ENCODE measurements around the gene LYG2. TPM values are rescaled to one million over a fixed set of nuclear protein-coding genes. Genes with fewer than 3 reads are reported as not detected.
"Not testable (repeated sequence)": the region's sequence is repeated elsewhere in the genome, so short reads cannot be mapped to it uniquely, and the experiment has no call there.

Gene LYG2
- total RNA-seq, 1 experiment from 2014 or later, result not detected

GRCh38 chr2:99278793-99279291, 23.4 kb upstream of the LYG2 start:
- Histone ChIP-seq H2AK5ac (ENCODE audit: insufficient read length, low read length) (no peak overlapping the region), H3K9ac (ENCODE audit: extremely low read depth, insufficient read length, low read length) (no peak overlapping the region), H2BK20ac (ENCODE audit: low read depth, low read length, poor library complexity, severe bottlenecking) (no peak overlapping the region), H3K27me3 (ENCODE audit: insufficient read depth, low read length) (no peaks in the 10 kb centered on the region), H4K91ac (ENCODE audit: insufficient read length, low read depth, low read length) (no peak overlapping the region), H3K23ac (ENCODE audit: insufficient read length, low read depth, low read length) (no peak overlapping the region), H3K4ac (ENCODE audit: low read depth, low read length) (no peak overlapping the region), H3T11ph (ENCODE audit: low read length) (no peak overlapping the region), H4K20me1 (ENCODE audit: control insufficient read depth, insufficient read depth, insufficient read length) (no peaks in the 10 kb centered on the region), H3K18ac (ENCODE audit: insufficient read length, low read depth, low read length) (no peak overlapping the region), H2BK120ac (ENCODE audit: low read depth, low read length, poor library complexity, severe bottlenecking) (no peak overlapping the region), H2BK15ac (ENCODE audit: low read depth, low read length) (no peak overlapping the region), H2AFZ (ENCODE audit: low read length) (no peak overlapping the region), H3K79me1 (ENCODE audit: insufficient read depth, low read depth, low read length, poor library complexity, severe bottlenecking) (no peaks in the 10 kb centered on the region), H3K4me1 (ENCODE audit: insufficient read depth, low read length) (peaks cover 3% of the 10 kb centered on the region; the same call in 1 of the 2 replicates), H2BK5ac (ENCODE audit: insufficient read length, low read length) (no peak overlapping the region), H3K23me2 (ENCODE audit: insufficient read length, low read depth, low read length, poor library complexity, severe bottlenecking) (no peaks in the 10 kb centered on the region), H4K5ac (ENCODE audit: insufficient read length, low read depth, low read length) (no peak overlapping the region), H3K9me3 (ENCODE audit: control insufficient read depth, low read depth, low read length) (no peaks in the 10 kb centered on the region), H3K4me2 (ENCODE audit: insufficient read depth, insufficient read length, low read length) (no peak overlapping the region), H2BK12ac (ENCODE audit: insufficient read length, low read depth, low read length) (no peak overlapping the region), H3K14ac (ENCODE audit: insufficient read depth, low read length) (no peak overlapping the region), H4K8ac (replicated peaks; ENCODE audit: insufficient read length, low read depth, low read length) (no peak overlapping the region), H3K79me2 (ENCODE audit: insufficient read depth, low read length) (no peaks in the 10 kb centered on the region), H3K56ac (ENCODE audit: insufficient read length, low read depth, low read length) (no peak overlapping the region), H3K27ac (ENCODE audit: insufficient read length, low read depth, low read length) (no peak overlapping the region)
- Mint-ChIP-seq H3K27ac (no peak overlapping the region), H3K27me3 (ENCODE audit: low read depth) (no peaks in the 10 kb centered on the region), H3K4me1 (peaks cover 11 to 16% of the 10 kb centered on the region in 2 experiments), H3K36me3 (ENCODE audit: insufficient read depth in 1 of 3, low read depth in 3 of 3) (peaks cover 11 to 19% (median 14%) of the 10 kb centered on the region in 3 experiments), H3K4me3 (no peak overlapping the region), H3K9me3 (peaks cover 23 to 31% of the 10 kb centered on the region in 2 experiments)
- DNase-seq, result no peak
- no peak for TF ChIP-seq CTCF (conservative IDR thresholded peaks at IDR 0.05)
- WGBS (ENCODE audit: extremely low coverage, insufficient read length, low lambda C conversion rate), result no CpG with 5 or more reads among the region's 2 CpGs

GRCh38 chr2:99278195-99278765, 22.8 kb upstream of the LYG2 start:
- H3K79me1 ChIP-seq (ENCODE audit: insufficient read depth, low read depth, low read length, poor library complexity, severe bottlenecking); H3K27me3 ChIP-seq (ENCODE audit: insufficient read depth, low read length); H2BK12ac ChIP-seq (ENCODE audit: insufficient read length, low read depth, low read length); H3K9ac ChIP-seq (ENCODE audit: extremely low read depth, insufficient read length, low read length); H3K9me3 ChIP-seq (ENCODE audit: control insufficient read depth, low read depth, low read length); H2BK15ac ChIP-seq (ENCODE audit: low read depth, low read length); DNase-seq; H2AK5ac ChIP-seq (ENCODE audit: insufficient read length, low read length); H3K23me2 ChIP-seq (ENCODE audit: insufficient read length, low read depth, low read length, poor library complexity, severe bottlenecking); H4K8ac ChIP-seq (replicated peaks; ENCODE audit: insufficient read length, low read depth, low read length); H3K4me3 Mint-ChIP-seq; H3K27ac Mint-ChIP-seq; H2AFZ ChIP-seq (ENCODE audit: low read length); H3T11ph ChIP-seq (ENCODE audit: low read length); H3K23ac ChIP-seq (ENCODE audit: insufficient read length, low read depth, low read length); H3K4me2 ChIP-seq (ENCODE audit: insufficient read depth, insufficient read length, low read length); H3K27me3 Mint-ChIP-seq (ENCODE audit: low read depth); H3K27ac ChIP-seq (ENCODE audit: insufficient read length, low read depth, low read length); H2BK120ac ChIP-seq (ENCODE audit: low read depth, low read length, poor library complexity, severe bottlenecking); H3K79me2 ChIP-seq (ENCODE audit: insufficient read depth, low read length); H3K4me1 ChIP-seq (ENCODE audit: insufficient read depth, low read length); H4K91ac ChIP-seq (ENCODE audit: insufficient read length, low read depth, low read length); H4K20me1 ChIP-seq (ENCODE audit: control insufficient read depth, insufficient read depth, insufficient read length); H3K14ac ChIP-seq (ENCODE audit: insufficient read depth, low read length); H3K18ac ChIP-seq (ENCODE audit: insufficient read length, low read depth, low read length); H2BK20ac ChIP-seq (ENCODE audit: low read depth, low read length, poor library complexity, severe bottlenecking); H3K4ac ChIP-seq (ENCODE audit: low read depth, low read length); H3K56ac ChIP-seq (ENCODE audit: insufficient read length, low read depth, low read length); H4K5ac ChIP-seq (ENCODE audit: insufficient read length, low read depth, low read length); H2BK5ac ChIP-seq (ENCODE audit: insufficient read length, low read length): not testable (repeated sequence)
- Mint-ChIP-seq H3K4me1 (peaks cover 11 to 16% of the 10 kb centered on the region in 2 experiments), H3K9me3 (peaks cover 25 to 32% of the 10 kb centered on the region in 2 experiments), H3K36me3 (ENCODE audit: insufficient read depth in 1 of 3, low read depth in 3 of 3) (peaks cover 11 to 19% (median 14%) of the 10 kb centered on the region in 3 experiments)
- no CpG with 5 or more reads among the region's 5 CpGs for WGBS (ENCODE audit: extremely low coverage, insufficient read length, low lambda C conversion rate)
